ENCODE results near the gene ARAF. TPM values are rescaled to one million over a fixed set of nuclear protein-coding genes. Genes with fewer than 3 reads are reported as not detected.

Gene ARAF
- total RNA-seq, 4 donors from 2014 or later: 27.5 to 46.8 (median 38.5) TPM

- WGBS, 2 donors (ENCODE audit: low coverage in 1 of 2): 35% methylated on average over 4 of the region's 41 CpGs; no CpG with 5 or more reads in 1 of the 2 donors
- peaks cover 0 to 14% (median 0%) of the 10 kb centered on the region in 3 donors for H3K4me1 ChIP-seq
- TF ChIP-seq POLR2A (IDR thresholded peaks at IDR 0.05): no peak
- TF ChIP-seq CTCF (IDR thresholded peaks at IDR 0.05): no peak
- no peak for TF ChIP-seq EP300 (IDR thresholded peaks at IDR 0.05)
- no peak for TF ChIP-seq POLR2AphosphoS5 (IDR thresholded peaks at IDR 0.05)
- ATAC-seq: peak; percentile 33
- H3K27me3 ChIP-seq: peaks cover 7% of the 10 kb centered on the region
- H3K9me3 ChIP-seq: no peaks in the 10 kb centered on the region
- H3K4me3 ChIP-seq: peak overlapping the region; percentile 10 to 36
- H3K27ac ChIP-seq: peak overlapping the region in 3 of 4 donors; percentile 54 to 66 (median 60)
- H3K36me3 ChIP-seq: peaks cover 0 to 31% of the 10 kb centered on the region in 2 donors
Observed at GRCh38 chrX:47574076-47574546, 13.1 kb downstream of the ARAF start.

GRCh38 chrX:47574547-47575301 lies 13.7 kb downstream of the ARAF start:
- 100% methylated on average over 1 of the region's 27 CpGs; no CpG with 5 or more reads in 1 of the 2 donors for WGBS, 2 donors (ENCODE audit: low coverage in 1 of 2)
- Histone ChIP-seq H3K4me1 (peaks cover 0 to 14% (median 0%) of the 10 kb centered on the region in 3 donors), H3K27ac (peak overlapping the region in 3 of 4 donors; percentile 54 to 66 (median 60)), H3K36me3 (peaks cover 0 to 25% of the 10 kb centered on the region in 2 donors), H3K27me3 (peaks cover 7% of the 10 kb centered on the region), H3K4me3 (peak overlapping the region; percentile 10 to 36), H3K9me3 (no peaks in the 10 kb centered on the region)
- TF ChIP-seq POLR2AphosphoS5 (IDR thresholded peaks at IDR 0.05) (no peak), POLR2A (IDR thresholded peaks at IDR 0.05) (no peak), EP300 (IDR thresholded peaks at IDR 0.05) (no peak), CTCF (IDR thresholded peaks at IDR 0.05) (no peak)
- no peak for ATAC-seq

- Histone ChIP-seq H3K27ac (no peak overlapping the region), H3K4me1 (peaks cover 0 to 14% (median 0%) of the 10 kb centered on the region in 3 donors), H3K9me3 (no peaks in the 10 kb centered on the region), H3K4me3 (no peak overlapping the region), H3K36me3 (peaks cover 0 to 9% of the 10 kb centered on the region in 2 donors), H3K27me3 (peaks cover 7% of the 10 kb centered on the region)
- no peak for ATAC-seq
- TF ChIP-seq EP300 (IDR thresholded peaks at IDR 0.05) (no peak), POLR2AphosphoS5 (IDR thresholded peaks at IDR 0.05) (no peak), POLR2A (IDR thresholded peaks at IDR 0.05) (no peak), CTCF (IDR thresholded peaks at IDR 0.05) (no peak)
- 90% methylated on average over 12 of the region's 20 CpGs; no CpG with 5 or more reads in 1 of the 2 donors for WGBS, 2 donors (ENCODE audit: low coverage in 1 of 2)
Observed at GRCh38 chrX:47576021-47576898, 15.3 kb downstream of the ARAF start.

- no CpG with 5 or more reads among the region's 9 CpGs for WGBS, 2 donors (ENCODE audit: low coverage in 1 of 2)
Observed at GRCh38 chrX:47577424-47577823, 16.4 kb downstream of the ARAF start.

More at GRCh38 chrX:47577424-47577823, 16.4 kb downstream of the ARAF start:
- no peaks in the 10 kb centered on the region for H3K9me3 ChIP-seq
- no peak overlapping the region for H3K27ac ChIP-seq
- H3K27me3 ChIP-seq: peaks cover 7% of the 10 kb centered on the region
- ATAC-seq: no peak
- H3K4me3 ChIP-seq: no peak overlapping the region
- peaks cover 0 to 21% (median 0%) of the 10 kb centered on the region in 3 donors for H3K4me1 ChIP-seq
- no peaks in the 10 kb centered on the region for H3K36me3 ChIP-seq
- TF ChIP-seq CTCF (IDR thresholded peaks at IDR 0.05): no peak
- no peak for TF ChIP-seq EP300 (IDR thresholded peaks at IDR 0.05)
- TF ChIP-seq POLR2AphosphoS5 (IDR thresholded peaks at IDR 0.05): no peak
- no peak for TF ChIP-seq POLR2A (IDR thresholded peaks at IDR 0.05)

All from gastroesophageal sphincter (tissue), 4 donors.